OCI-M2 (cell line): ENCODE results near the gene TMEM203.

Experiments used
- DNase-seq: peaks from one replicate; lab custom pipeline; 2025; ENCODE audit not compliant: unreplicated experiment; lab: John Stamatoyannopoulos, UW

Gene TMEM203

DNA sequence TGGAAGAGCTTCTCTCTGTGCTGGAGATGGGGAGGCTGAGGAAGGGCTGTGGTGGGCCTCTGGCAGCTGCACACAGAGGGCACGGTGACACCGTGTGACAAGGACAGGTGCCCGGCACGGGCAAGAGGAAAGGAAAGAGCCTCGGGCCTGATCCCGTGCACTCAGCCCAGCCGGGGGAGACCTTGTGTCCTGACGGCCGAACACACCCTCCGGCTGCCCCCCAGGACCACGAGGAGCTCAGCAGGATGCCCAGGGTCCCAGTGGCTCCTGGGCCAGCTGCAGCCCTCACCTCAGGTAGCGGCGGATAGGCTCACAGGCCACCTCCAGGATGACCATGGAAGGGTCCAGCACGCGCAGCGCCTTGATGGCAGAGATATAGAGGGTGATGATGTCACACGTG is 22.6 kb downstream of the TMEM203 start:
- DNase-seq = no peak

DNA sequence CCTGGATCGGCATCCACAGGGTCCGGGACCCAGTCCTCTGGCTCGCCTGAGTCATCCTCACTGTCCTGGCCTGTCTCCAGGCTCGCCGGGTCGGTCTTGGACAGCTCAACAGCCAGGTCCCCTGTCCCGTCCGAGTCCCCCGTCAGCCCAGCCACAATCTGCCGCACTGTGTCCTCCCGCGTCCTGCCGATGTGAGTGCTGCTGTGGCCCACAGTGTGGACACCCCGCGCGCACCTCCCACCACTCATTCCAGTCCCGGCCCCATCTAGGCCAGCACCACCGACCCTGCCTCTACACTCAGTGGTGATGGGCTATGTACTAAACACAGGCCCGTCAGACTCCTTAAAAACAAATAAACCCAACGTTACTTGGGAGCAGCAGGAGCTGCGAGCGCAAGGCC is 23.8 kb downstream of the TMEM203 start:
- no peak for DNase-seq

DNA sequence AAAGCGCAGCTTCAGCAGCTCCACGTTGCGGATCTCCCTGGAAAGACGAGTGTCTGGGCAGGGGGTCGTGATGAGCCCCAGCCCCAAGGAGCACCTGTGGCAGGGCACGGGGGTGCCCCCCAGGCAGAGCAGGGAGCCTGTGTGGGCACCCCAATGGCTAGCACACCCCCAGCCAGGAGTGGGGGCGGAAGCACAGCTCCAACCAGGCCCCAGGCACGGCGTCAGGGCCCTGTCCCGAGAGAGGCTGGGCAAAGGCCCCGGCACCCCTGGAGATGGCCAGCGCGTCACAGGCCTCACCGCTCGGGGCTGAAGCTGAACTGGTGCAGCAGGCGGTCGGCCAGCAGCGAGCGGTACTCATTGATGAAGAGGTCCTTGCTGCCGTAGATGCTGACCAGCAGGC is 25.0 kb downstream of the TMEM203 start:
- DNase-seq = no peak

DNA sequence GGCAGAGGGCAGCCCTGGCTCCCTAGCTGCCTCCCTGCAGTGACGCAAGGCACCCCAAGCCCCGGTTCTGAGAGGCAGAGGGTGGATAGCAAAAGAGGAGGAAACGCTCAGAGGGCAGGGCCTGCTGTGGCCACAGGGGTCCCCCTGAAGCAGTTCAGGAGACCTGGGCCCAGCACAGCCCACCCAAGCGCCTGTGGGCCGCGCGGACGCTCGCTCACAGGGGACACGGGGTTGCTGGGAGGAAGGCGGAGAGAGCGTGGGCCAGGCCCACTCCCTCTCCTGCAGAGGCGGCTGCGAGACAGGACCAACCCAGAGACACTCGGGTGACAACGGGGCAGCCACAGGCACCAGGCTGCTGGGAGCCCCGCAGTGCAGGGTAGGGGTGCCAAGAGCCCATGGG is 25.7 kb downstream of the TMEM203 start:
- no peak for DNase-seq

DNA sequence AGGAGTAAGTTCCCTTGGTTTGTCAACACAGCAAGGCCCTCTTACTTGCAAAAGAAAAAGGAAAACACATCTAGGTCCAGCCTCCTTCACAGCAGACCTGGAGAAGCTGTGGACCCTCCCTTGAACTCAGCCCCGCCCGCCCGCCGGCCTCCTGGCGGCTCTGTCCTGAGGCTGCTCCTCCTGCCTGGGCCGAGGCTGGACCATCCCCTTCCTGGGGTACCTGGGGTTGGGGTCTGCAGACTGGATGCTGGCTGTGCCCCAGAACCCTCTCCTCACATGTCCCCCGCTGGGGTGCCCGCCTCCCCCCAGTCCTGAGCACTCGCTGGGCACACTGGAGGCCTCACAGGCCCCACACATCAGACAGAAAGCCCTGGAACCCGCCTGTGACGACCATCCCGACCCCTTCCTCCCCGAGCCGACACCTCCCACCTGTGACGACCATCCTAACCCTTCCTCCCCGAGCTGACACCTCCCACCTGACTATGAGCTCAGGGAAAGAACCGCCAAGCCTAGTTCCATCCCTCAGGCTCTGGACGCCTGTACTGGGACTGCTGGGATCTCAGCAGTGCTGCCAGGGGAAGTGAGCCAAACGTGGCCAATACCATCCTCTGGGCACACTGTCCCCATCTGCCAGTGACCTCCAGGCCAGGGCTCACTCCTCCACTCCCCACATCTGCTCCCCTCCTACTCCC is 26.4 kb downstream of the TMEM203 start:
- DNase-seq = no peak

DNA sequence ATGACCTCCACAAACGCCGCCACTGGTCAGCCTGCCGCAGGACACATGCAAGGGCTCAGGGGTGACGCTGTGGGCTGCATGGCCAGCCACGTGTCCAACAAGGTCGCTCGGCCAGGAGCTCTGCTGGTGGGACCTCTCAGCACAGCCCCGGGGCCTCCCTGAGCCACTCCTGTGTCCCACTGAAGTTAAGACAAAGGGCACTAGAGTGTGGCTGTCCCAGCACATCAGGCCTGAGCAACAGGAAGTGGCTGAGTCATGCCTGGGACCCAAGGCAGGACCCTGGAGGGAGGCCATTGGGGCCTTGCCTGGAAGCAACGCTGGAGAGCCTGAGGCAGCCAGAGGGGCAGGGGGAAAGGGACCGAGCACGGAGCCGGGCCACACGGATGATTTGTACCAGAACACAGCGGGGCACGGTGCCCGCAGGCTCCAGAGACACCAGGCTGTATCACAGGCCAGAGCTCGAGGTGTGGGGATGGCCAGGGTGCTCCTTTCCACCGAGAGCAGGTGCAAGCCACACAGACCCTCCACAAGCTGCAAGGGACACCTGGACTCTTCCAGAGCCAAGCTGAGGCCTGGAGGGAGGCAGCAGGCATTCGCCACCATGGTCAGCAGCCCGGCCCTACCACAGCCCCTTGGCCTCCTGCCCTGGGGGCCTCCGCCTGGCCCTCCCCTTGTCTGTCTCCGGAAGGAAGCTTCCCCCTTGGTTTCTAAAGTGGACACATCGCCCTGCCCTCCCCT is 27.1 kb downstream of the TMEM203 start:
- no peak for DNase-seq

DNA sequence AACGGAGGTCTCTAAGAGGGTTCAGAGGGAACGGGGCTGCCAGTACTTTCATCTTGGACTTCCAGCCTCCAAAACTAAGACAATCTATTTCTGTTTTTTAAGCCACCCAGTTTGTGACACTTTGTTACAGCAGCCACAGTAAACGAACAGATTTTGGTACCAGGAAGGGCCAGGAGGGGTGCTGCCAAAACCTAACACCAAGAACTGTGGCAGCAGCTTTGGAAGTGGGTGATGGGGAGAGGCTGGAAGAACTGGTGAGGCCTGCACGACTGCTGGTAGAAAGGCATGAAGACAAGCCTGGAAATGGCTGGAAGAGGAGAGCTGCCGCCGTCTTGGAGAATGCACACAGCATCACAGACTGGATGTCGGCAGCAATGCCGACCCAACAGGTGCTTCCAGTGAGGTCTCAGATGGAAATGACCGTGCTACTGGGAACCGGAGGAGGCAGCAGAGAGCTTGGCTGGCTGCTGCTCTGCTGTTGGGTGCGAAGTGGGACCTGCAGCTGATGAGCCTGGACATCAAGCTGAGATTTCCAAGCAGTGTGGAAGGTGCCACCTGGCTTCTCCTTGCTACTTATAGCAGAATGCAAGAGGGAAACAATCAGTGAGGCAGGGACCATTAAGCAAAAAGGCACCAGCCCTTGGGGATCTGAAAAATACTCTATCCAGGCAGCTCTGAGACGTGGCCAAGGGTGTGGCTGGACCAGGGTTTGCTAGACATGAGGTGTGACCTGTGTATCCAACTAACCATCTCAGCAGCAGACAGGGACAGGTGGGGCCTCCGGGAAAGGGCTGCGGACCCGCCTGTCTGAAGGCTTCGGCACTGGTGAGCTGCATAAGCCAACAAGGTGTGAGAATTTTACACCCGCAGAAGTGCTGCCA is 28.9 kb downstream of the TMEM203 start:
- DNase-seq = no peak

DNA sequence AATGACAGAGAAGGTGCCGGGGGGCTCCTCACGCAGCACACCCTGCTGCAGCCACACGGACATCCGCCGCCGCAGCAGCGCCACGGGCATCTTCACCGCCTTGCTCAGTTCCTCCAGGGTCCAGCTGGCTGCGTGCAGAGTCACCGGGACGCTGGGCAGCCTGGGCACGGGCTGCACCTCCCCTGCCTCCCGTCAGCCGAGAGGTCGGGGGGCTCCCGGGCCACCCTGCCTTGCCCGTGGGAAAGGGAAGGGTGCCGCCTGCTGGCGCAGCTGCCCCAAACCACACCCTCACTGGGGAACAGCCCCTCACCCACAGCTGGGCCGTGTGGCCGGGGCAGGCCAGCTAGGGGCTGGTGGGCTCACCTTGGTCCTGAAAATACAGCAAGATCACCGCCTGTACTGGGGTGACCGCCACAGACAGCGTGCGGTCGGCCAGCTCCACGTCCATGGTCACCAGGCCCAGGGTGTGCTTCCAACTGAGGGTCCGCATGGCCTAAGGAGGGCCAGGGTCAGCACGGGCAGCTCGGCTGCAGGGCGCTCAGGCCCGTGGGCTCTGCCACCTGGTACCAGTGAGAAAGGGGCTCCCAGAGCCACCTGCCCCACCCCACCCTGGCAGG is 30.0 kb downstream of the TMEM203 start:
- DNase-seq = no peak

DNA sequence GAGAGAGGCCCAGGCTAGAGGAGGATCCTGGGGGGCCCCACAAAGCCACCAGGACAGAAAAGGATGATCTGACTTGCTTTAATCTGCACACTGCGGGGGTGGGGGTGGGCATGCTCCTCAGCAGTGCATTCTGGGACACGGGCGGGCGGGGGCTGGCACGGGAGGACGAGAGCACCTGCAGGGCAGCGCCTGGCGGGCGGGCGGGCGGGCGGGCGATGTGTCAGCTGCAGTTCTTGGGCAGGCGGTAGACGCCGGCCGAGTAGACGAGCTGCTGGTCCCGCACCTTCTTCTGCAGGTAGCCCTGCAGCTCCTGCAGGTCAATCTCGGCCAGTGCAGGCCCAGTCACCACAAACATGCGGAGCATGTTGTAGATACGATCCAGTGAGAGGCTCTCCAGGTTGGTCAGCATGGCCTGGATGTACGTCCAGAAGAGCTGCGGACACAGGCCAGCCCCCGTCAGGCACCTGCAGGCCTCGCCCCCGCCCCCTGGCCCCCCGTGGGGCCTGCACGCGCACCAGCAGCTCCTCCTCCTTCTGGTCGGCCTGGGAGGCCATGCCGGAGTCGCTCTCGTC is 30.6 kb downstream of the TMEM203 start:
- no peak for DNase-seq

DNA sequence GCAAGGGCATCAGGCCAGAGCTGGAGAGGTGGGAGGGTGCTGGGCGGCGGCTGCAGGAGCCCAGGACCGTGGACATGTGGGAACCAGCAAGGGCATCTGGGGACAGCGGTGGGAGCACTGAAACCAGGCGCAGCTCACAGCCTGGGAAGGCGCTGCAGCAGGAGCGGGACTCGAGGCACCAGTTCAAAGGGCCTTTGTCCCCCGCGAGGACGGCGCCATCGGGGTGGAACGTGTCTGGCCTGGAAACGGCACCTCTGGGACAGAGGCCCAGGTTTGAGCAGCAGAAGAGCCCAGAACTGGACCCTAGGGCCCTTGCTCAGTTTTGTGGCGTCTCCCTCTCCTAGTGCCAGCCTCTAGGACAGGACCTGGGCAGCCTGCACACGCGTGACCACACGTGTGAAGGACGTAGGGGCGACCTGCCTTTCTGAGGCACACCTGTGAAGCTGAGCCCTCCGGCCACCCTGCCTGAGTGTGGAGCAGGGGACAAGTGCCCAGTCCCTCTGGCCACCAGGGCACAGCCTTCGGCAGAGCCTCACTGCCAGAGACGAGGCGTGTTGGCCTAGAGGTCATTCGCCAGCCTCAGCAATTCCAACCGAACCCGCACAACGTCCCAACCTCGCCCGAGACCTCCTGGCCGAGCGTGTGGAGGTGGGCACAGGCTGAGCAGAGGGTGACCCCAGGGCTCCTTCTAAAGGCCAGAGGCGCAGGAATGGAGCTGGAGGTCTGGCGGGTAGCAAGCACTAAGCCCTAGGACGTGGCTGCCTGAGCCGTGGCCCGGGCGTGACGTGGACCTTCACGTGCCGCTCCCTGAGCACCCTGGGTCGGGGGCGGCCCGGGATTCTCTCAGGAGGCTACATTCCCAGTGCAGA is 31.4 kb downstream of the TMEM203 start:
- DNase-seq = no peak

DNA sequence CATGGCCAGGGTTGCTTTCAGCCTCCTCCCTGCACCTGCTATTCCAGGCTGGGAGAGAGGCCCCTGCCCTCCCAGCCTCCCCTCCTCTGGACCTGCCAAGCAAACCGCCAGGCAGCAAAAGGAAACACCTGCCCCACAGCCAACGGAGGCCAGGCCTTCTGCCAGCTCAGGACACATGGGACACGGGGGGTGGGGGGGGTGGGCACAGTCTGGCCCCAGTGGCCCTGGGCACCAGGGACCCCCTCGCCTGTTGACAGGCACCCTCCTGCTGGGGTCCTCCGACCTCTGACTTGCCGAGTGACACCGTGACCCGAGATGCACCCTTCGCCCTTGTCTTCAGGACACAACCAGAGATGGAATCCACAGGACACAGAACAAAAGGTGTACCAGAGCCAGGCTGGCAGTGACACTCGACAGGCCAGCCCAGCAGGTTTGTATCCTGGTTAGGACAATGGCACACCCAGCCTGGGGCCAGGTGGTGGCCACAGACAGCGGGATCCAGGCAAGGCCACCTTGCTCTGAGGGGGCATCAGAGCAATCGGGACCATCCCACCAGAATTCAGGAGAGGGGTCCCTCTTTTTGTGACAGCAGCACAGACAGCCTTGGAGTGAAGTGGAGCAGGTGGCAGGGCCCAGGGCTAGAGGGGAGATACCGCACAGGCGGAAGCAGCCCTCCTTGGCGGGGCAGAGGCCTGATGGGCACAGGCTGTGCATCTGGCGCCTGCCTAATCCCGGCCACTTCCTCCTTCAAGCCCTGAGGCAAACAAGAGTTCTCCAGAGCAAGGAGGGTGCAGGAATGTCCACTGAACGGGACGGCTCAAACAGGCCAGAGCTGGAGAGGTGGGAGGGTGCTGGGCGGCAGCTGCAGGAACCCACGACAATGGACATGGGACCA is 32.3 kb downstream of the TMEM203 start:
- no peak for DNase-seq

DNA sequence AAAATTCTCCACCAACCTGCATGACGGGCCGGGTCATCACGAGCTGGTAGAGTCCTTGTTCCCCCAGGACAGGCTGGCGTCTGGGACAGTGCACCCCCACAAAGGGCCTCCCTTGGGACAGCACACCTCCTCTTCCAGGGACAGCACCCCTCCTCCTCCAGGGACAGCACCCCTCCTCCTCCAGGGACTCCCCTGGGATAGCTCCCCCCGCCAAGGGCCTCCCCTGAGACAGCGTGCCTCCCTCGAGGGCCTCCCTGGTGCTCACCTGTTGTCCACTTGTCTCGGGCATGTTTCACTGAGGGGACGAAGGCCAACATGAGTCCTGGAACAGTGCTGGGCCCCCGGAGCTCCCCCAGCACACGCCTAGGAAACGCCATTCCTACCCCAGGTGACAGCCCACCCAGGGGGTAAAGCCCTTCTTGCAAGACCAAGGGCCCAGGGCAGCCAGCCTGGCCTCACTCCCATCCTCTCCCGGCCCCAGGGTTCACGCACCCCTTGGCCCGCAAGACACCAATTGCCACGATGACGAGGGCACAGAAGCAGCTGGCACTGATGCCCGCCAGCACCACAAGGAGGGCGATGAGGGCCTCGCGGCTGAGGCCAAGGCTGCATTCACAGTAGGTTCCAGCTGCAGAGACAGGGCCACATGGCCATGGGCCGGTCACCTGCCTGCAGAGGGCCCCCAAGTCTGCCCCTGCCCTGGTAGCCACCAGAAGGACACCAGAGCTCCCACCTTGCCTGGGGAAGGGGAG is 34.1 kb downstream of the TMEM203 start:
- no peak for DNase-seq

DNA sequence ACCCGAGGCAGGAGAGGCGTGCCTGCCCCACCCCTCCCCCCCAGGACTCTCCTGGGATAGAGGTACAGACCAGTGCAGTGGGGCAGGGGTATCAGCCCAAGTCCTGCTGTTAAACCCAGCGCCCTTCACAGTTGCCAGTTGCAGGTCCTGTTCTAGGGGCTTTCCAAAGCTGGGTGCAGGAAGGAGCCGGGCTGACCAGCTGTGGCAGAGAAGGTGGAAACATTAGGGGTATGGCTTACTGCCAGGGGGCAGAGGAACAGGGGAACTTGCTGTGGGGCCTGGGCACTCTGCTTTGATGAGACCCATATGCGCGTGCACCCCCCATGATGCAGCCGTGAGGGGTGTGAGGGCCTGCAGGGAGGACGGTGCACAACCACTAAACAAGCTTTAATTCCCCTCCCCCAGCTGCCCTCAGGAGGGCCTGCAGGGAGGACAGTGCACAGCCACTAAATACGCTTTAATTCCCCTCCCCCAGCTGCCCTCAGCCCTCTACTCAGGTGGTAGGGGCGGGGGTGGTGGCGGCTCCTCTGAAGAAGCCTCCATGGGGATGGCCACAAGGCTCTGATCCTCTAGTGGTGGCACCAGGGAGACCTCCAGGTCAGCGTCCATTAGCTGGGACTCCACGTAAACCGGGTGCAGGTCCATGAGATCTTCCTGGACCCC is 34.8 kb downstream of the TMEM203 start:
- DNase-seq = no peak

DNA sequence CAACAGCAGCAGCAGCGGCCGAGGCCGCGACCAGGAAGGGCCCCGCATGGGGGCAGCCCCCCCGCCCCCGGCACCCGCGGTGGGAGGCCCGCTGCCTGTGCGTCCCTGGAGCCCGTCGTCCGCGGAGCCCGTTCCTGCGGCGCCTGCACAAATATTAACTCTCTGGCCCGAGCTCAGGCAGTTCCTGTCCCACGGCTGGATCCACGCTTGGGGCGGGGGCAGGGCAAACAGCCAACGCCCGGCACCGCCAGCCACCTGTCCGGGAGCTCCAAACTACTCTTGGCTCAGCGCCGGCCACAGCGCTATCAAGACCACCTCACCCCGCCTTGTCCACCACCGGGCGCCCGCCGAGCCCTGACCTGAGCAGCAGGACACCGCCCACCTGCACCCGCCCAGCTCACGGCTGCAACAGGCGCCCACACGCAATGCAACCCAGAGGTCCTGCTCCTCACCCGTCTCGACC is 35.5 kb downstream of the TMEM203 start, which contains the start of gene LRRC26:
LRRC26 (minus strand) TSS at position 156 of the 463 bp plus-strand sequence; CDS start at position 48, 108 bp downstream.
- DNase-seq = no peak

DNA sequence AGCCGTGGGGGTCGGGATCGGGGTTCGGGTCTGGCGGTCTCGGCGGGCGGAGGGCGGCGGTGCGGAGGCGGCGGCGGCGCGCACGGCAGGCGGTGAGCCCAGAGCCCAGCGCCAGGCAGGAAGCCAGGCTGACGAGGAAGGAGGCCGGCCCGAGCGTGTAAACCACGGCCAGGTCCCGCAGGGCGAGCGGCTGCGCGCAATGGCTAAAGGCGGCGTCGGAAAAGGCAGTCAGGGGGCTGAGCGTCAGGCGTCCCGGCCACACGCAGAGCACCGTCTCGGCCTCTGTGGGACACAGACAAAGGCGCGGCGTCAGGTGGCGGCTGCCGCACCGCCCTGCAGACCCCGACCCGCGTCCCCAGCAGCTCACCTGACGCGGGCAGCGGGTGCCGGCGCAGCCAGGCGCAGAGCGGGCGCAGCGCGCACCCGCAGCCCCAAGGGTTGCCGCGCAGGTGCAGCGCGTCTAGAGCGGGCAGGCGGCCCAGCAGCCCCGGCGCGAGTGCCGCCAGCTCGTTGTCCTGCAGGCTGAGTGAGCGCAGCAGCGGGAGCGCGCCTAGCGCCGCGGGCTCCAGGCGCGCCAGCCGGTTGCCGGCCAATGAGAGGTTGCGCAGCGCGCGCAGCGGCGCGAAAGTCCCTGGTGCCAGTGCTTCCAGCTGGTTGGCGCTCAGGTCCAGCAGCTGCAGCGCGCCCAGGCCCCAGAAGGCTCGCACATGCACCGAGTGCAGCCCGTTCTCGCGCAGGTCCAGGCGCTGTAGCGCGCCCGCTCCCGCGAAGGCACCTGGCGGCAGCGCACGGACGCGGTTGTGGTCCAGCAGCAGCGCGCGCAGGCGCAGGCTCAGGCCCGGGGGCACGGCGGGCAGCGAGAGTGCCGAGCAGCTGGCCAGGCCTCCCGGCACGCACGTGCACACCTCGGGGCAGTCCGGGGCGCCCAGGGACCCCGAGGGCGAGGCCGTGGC is 36.3 kb downstream of the TMEM203 start:
- no peak for DNase-seq

DNA sequence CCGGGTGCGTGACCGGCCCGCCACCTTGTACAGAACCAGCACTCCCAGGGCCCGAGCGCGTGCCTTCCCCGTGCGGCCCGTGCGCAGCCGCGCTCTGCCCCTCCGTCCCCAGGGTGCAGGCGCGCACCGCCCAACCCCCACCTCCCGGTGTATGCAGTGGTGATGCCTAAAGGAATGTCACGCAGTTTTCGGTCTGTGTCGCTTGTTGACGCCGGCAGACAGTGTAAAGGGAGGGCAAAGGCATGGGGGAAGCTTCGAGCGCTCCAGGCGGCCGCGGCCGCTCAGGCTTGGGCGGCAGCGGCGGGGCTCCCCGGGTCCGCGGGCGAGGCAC is 36.9 kb downstream of the TMEM203 start:
- DNase-seq = no peak
